ENCODE data around the gene ROBO1.

GRCh38 chr3:79278681-79279080, 489.1 kb downstream of the ROBO1 start:
- no peak for TF ChIP-seq CTCF (IDR thresholded peaks at IDR 0.05)
- TF ChIP-seq POLR2A (IDR thresholded peaks at IDR 0.05) = no peak
